Stimulated activated naive CD8-positive, alpha-beta T cell treated with anti-CD3 and anti-CD28 coated beads, Interleukin-15, Interleukin-2, amounts not matched to agents 100 ng/mL and 50 ng/mL, for 24 hours (primary cell): ENCODE results near the gene AGO4.
A peak's percentile ranks its signal among the peaks of the same experiment; 100 is the strongest.
"Not testable (repeated sequence)": the region's sequence is repeated elsewhere in the genome, so short reads cannot be mapped to it uniquely, and the experiment has no call there.

Experiments
- H3K27ac Mint-ChIP-seq: one replicate; pipeline ENCODE4 v1.8.0; 2021; ENCODE audit warnings: mild to moderate bottlenecking, mixed read lengths
- H3K27me3 Mint-ChIP-seq: one replicate; pipeline ENCODE4 v1.8.0; 2021; ENCODE audit warnings: mixed read lengths
- H3K36me3 Mint-ChIP-seq: one replicate; pipeline ENCODE4 v1.8.0; 2021; ENCODE audit warnings: low read depth, mixed read lengths
- H3K4me1 Mint-ChIP-seq: one replicate; pipeline ENCODE4 v1.8.0; 2021; ENCODE audit warnings: low read depth, mixed read lengths
- H3K4me3 Mint-ChIP-seq: one replicate; pipeline ENCODE4 v1.8.0; 2021; ENCODE audit warnings: mild to moderate bottlenecking, mixed read lengths
- H3K9me3 Mint-ChIP-seq: one replicate; pipeline ENCODE4 v1.8.0; 2021; ENCODE audit warnings: mixed read lengths

AGO4 gene

DNA sequence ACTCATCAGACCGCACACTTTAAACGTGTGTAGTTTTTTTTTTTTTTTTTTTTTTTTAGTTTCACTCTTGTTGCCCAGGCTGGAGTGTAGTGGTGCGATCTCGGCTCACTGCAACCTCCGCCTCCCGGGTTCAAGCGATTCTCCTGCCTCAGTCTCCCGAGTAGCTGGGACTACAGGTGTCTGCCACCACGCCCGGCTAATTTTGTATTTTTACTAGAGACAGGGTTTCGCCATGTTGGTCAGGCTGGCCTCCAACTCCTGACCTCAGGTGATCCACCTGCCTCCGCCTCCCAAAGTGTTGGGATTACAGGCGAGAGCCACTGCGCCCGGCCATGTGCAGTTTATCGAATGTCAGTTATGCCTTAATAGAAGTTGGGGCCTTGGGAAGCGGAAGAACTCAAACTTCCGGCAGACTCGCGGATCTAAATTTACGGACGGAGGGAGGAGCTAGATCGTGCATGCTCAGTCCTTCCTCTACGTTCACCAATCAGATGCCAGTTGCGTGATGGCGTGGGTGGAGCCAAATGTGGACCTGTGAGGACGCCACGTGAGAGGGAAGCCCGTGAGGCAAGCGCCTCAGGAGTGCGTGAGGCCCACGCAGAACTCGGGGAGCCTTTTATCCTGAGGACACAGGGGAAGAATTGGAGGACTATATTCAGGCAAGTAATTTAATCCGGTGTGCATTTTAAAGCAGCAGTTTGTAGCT, 61.6 kb downstream of the AGO4 start:
- not testable (repeated sequence) for H3K4me1 Mint-ChIP-seq, H3K36me3 Mint-ChIP-seq, H3K9me3 Mint-ChIP-seq

DNA sequence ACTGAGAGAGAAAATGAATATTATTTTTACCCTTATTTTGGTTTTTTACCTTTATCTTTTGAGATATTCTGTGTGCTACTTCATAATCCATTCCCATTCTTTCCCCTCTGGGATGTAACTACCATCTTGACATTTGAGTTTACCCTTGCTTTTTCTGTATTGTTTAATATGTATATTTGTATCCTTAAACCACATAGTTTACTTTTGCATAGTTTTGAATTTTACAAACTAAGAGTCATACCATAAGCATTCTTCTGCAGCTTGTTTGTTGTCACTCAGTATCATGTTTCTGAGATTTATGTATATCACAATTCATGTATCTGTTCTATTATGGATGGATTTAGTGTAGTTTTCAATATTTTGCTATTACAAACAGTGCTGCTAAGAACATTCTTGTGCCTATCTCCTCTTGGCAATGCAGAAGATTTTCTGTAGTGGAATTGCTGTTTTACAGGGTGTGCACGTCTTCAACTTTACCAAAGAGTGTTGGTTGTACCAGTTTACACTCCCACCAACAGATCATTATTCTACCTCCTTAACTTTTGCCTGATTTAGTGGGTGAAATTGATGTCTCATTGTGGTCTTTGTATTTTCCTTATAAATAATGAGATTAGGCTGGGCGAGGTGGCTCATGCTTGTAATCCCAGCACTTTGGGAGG, 63.0 kb downstream of the AGO4 start:
- H3K4me1 Mint-ChIP-seq: no peaks in the 10 kb centered on the region
- no peaks in the 10 kb centered on the region for H3K27me3 Mint-ChIP-seq
- no peaks in the 10 kb centered on the region for H3K36me3 Mint-ChIP-seq
- no peaks in the 10 kb centered on the region for H3K9me3 Mint-ChIP-seq
- H3K4me3 Mint-ChIP-seq: no peak overlapping the region
- H3K27ac Mint-ChIP-seq: no peak overlapping the region

More for the DNA sequence above, 61.6 kb downstream of the AGO4 start:
- not testable (repeated sequence) for H3K27me3 Mint-ChIP-seq, H3K4me3 Mint-ChIP-seq, H3K27ac Mint-ChIP-seq

DNA sequence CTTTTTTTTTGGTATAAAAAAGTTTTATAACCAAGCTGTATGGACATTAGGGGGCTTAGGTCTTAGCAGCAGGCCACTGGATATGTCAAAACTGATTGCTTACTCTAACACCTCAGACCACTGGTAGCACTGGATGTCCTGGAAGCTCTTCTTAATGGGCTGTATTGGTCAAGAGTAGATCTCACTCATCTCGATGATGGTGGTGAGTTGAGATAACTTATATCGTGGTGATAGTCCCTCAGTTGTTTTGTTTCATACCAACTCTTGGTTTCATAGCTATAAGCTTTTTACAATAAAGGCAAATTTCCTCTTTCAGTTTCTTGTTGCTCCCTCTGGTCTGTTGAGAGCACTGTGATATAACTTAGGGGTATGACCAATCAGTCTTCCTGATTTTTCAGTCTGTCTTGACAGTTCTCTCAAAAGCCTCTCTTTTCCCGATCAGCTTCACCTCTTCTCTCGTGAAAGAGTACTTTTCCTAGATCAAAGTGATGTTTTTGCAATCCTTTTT, 65.5 kb downstream of the AGO4 start:
- Mint-ChIP-seq H3K36me3 (no peaks in the 10 kb centered on the region), H3K4me3 (no peak overlapping the region), H3K27ac (no peak overlapping the region), H3K27me3 (no peaks in the 10 kb centered on the region), H3K4me1 (no peaks in the 10 kb centered on the region), H3K9me3 (no peaks in the 10 kb centered on the region)

DNA sequence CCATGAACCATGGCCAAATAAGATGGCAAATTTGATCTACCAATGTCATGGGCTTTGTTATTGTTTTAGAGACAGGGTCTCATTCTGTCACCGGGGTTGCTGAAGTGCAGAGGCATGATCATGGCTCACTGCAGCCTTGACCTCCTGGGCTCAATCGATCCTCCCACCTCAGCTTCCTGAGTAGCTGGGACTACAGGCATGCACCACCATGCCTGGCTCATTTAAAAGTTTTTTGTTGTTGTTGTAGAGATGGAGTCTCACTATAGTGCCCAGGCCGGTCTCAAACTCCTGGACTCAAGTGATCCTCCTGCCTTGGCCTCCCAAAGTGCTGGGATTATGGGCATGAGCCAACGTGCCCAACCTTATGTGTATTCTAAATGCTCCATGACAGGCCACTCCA, 66.3 kb downstream of the AGO4 start:
- H3K4me1 Mint-ChIP-seq, H3K4me3 Mint-ChIP-seq, H3K27ac Mint-ChIP-seq, H3K27me3 Mint-ChIP-seq, H3K36me3 Mint-ChIP-seq, H3K9me3 Mint-ChIP-seq: not testable (repeated sequence)

DNA sequence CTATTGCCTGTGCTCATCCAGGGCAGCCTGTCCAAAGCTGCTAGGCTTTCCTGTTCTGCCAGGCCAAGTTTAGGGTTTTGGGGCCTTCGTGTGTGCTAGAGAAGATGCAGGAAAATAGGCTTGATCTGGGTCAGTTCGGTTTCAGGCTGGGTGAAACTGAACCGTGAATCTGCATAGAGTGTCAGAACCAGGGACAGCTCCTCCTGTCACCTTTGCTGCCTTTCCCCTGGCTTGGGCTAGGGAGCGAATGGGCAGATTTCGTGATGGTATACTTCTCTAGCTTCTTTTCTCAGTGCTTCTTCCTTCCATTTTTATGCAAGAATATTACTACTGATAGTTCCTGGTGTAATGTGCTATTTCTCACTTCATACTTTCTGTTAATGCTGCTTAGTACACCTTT, 69.2 kb downstream of the AGO4 start:
- Mint-ChIP-seq H3K36me3 (no peaks in the 10 kb centered on the region), H3K27ac (no peak overlapping the region), H3K9me3 (no peaks in the 10 kb centered on the region), H3K4me1 (peaks cover 3% of the 10 kb centered on the region), H3K27me3 (no peaks in the 10 kb centered on the region), H3K4me3 (no peak overlapping the region)

DNA sequence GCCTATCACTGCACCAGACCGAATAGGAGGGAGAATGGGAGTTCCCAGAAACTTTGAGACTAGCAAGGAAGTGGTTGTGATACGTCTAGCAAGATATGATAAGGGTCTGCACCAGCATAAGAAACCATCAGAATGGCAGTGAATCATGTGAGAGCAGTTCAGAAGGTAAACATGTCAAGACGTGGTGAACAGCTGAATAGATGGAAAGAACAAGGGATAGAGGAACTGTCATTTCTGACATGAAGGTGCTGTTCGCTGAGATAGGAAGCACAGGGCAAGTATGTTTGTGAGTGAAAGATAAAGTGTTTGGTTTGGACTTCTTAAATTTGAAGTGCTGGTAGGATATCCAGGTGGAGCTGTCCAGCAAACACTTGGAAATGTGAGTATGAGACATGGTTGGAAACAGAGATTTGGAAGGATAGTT, 74.0 kb downstream of the AGO4 start:
- H3K9me3 Mint-ChIP-seq: no peaks in the 10 kb centered on the region
- no peaks in the 10 kb centered on the region for H3K36me3 Mint-ChIP-seq
- H3K4me1 Mint-ChIP-seq: peaks cover 38% of the 10 kb centered on the region
- H3K4me3 Mint-ChIP-seq: no peak overlapping the region
- H3K27me3 Mint-ChIP-seq: no peaks in the 10 kb centered on the region
- H3K27ac Mint-ChIP-seq: no peak overlapping the region

DNA sequence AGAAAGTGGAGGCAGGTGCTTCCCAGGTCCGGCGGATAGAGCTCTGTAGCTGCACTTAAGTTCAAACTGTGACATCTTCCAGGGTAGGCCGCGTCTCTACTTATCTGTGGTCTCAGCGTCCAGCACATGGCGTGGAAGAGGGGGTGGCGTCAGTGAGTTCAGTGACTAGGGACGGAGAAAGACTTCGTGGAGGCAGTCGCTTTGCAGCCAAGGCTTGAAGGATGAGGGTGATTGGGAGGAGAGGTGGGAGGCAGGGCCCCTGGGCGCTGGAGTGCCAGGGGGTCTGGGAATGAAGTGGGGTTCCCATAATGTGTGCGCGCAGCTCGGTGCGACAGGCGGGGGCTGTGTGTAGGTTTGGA, 74.7 kb downstream of the AGO4 start:
- Mint-ChIP-seq H3K27ac (no peak overlapping the region), H3K9me3 (no peaks in the 10 kb centered on the region), H3K36me3 (no peaks in the 10 kb centered on the region), H3K4me3 (peak overlapping the region; percentile 92), H3K27me3 (no peaks in the 10 kb centered on the region), H3K4me1 (peaks cover 43% of the 10 kb centered on the region)

DNA sequence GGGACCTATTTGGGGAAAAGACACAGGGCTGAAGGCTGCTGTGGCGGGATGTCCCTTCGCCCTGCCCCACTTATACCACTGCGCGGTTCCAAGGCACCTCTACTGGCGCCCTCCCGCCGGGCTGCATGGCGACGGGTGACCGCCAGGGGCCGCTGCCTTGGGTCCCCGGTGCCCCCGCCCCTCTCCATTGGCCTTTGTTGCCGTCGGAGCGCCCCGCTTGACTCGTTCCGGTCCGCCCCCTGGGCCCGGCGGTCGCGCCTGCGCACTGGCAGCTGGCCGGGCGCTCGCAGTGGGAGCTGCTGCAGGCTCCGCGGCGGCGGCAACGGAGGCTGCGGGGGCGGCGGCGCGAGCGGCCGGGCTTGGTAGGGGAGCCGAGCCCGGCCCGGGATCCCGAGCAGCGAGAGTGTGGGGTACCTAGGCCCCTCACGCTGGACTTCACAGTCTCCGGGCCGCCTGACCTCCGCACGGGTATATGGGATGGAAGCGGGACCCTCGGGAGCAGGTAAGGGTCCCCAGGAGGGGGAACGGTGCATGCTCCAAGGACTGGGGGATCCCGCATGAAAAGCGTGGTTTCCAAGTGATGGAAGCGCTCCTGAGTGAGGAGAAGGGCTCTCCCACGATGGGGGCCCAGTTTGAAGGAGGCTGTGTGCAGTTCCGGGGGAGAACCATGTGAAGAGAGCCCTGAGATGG, 75.3 kb downstream of the AGO4 start, which contains the start of gene AGO1:
TSS of gene AGO1 (plus strand) at position 265 of the 690 bp plus-strand sequence. CDS start at position 478, 213 bp downstream.
- H3K36me3 Mint-ChIP-seq: no peaks in the 10 kb centered on the region
- H3K27me3 Mint-ChIP-seq: no peaks in the 10 kb centered on the region
- peak within 1 kb of the TSS; percentile 85 for H3K27ac Mint-ChIP-seq
- peak within 1 kb of the TSS; percentile 92 for H3K4me3 Mint-ChIP-seq
- peaks cover 46% of the 10 kb centered on the region for H3K4me1 Mint-ChIP-seq
- no peaks in the 10 kb centered on the region for H3K9me3 Mint-ChIP-seq

DNA sequence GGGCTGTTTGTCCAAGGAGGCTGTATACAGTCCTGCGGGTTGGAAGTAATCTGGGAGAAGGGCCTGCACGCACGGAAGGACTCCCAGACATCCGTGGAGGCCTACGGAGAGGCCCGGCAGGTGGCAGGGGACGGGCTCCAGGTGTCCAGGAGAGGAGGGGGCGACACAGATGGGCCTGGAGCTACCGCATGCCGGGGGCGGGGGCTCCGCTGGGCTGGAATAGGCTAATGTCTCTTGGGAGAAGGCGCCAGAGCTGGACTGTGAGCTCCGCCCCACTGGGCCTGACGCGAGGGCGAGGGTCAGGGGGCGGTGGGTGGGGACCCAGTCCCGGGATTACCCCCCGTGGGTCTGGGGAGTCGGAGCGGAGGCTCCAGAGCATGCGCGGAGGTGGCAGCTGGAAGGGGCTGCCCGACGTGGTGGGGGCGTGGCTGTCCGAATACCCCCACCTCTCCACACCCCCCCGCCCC, 75.9 kb downstream of the AGO4 start:
- H3K4me1 Mint-ChIP-seq: peaks cover 47% of the 10 kb centered on the region
- H3K4me3 Mint-ChIP-seq: peak overlapping the region; percentile 92
- H3K36me3 Mint-ChIP-seq: peaks cover 5% of the 10 kb centered on the region
- H3K9me3 Mint-ChIP-seq: no peaks in the 10 kb centered on the region
- H3K27ac Mint-ChIP-seq: peak overlapping the region; percentile 85
- no peaks in the 10 kb centered on the region for H3K27me3 Mint-ChIP-seq

DNA sequence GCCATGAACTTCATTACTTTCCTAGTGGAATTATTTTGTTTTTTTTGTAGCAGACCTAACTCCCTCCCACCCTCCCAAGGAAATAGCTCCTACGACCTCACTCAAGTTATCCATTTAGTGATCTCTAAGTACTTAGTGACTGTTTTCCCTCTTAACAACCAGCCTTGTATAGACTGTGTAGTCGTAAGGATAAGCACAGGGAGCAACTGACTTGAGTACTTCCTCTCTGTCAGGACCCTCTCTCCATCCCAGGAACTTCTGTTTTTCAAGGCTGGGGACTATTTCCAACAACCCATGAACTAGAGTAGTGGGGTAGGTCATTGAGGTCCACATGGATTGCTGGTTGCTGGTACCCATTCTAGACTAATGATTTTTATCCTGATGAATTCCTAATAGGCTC, 77.1 kb downstream of the AGO4 start:
- Mint-ChIP-seq H3K4me1 (peaks cover 50% of the 10 kb centered on the region), H3K36me3 (peaks cover 8% of the 10 kb centered on the region), H3K9me3 (no peaks in the 10 kb centered on the region), H3K27me3 (no peaks in the 10 kb centered on the region), H3K27ac (no peak overlapping the region), H3K4me3 (no peak overlapping the region)

DNA sequence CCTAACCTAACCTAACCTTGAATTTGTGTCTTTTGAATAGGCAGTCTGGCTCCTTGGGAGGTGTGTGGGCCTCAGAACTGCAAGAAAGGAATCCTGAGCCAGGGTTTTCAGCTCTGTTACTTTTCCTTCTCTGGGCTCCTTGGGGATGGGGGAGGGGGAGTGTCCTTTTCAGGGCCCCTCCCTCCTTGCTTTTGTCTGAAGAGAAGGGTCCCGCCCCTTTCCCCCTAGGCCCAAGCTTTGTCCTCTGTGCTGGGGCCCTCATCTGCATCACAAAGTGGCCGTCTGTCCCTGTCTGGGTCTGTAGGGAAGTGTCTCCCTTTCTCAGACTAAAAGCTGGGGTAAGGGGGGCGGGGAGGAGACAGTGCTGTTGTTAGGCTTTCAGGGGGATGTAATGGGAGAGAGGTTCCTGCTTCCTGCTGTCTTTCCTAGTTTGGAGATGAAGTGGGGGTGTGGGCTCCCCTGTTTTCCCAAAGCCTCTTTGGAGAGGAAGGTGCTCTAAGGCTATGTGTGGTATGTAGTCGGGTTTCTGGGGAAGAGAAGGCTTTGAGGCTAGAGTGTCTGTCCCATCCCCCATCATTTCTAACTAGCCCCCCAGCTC, 78.2 kb downstream of the AGO4 start:
- Mint-ChIP-seq H3K27me3 (no peaks in the 10 kb centered on the region), H3K36me3 (peaks cover 10% of the 10 kb centered on the region), H3K9me3 (no peaks in the 10 kb centered on the region), H3K4me3 (no peak overlapping the region), H3K27ac (no peak overlapping the region), H3K4me1 (peaks cover 50% of the 10 kb centered on the region)

DNA sequence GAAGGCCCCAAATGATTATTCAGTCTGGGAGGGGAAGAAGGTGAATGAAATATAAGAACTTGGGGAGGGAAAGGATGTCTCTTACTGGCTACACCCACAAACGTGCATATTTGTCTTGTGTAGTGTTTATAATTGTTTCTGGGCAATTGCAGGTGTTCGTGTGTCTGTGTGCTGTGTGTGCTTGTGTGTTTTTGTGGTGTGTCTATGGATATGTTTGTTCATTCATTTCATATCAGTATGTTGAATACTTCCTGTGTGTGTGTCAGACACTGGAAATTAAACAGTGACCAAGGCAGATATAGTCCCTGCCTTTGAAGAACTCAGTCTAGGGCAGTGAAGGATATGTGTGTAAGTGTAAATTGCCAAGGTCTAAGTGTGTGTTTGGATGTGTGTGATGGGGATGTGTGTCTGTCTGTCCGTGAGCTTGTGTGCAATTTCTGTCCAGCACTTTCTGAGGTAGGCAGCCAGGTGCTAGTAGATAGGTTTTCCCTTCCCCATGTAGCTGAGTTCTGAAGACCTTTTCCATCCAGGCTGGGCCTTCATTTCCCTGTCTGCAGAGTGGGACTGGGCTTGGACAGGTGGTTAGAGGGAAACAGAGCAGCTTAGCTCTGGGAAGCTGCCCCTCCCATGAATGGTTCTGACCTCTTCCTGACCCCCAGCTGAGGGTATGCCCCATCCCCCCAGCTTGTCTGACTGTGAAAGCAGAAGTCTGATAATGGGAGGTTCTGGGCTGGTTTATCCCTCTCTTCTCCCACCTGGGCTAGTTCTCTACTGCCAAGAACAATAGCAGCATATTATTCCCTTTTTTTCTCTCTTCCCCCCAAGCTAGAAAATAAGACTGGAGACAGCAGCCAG, 79.0 kb downstream of the AGO4 start:
- no peak overlapping the region for H3K4me3 Mint-ChIP-seq
- H3K4me1 Mint-ChIP-seq: peaks cover 49% of the 10 kb centered on the region
- H3K36me3 Mint-ChIP-seq: peaks cover 13% of the 10 kb centered on the region
- peak overlapping the region; percentile 14 for H3K27ac Mint-ChIP-seq
- no peaks in the 10 kb centered on the region for H3K27me3 Mint-ChIP-seq
- no peaks in the 10 kb centered on the region for H3K9me3 Mint-ChIP-seq

DNA sequence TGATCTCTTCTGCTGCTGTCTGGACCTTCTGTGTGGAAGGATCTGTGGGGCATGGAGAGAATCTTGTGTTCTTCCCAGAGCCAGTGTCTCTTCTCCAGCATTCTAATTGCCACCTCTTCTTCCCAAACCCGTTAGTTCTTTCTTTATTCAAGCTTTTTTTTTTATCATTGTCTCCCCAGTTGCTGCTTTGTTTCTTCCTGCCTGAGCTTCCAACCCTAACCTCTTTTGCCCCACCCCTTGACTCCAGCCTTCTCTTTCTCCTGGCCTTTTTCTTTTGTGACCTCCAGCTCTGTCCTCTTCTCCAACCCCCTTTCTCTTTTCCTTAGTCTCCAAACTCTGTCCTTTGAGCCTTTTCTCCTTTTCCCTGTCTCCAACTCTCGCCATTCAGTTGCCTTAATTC, 79.7 kb downstream of the AGO4 start:
- no peaks in the 10 kb centered on the region for H3K27me3 Mint-ChIP-seq
- H3K4me3 Mint-ChIP-seq: no peak overlapping the region
- peaks cover 42% of the 10 kb centered on the region for H3K4me1 Mint-ChIP-seq
- peaks cover 19% of the 10 kb centered on the region for H3K36me3 Mint-ChIP-seq
- H3K9me3 Mint-ChIP-seq: no peaks in the 10 kb centered on the region
- H3K27ac Mint-ChIP-seq: no peak overlapping the region

DNA sequence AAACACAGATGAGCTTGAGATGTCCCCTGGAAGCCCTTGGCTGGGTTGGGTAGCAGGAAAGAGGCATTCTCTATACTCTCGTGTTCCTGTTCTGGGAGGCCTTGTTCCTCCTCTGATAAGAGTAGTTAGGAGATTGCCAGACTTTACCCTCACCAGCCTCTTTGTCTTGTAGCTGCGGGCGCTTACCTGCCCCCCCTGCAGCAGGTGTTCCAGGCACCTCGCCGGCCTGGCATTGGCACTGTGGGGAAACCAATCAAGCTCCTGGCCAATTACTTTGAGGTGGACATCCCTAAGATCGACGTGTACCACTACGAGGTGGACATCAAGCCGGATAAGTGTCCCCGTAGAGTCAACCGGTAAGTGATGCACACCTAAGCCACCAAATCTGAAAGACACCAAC, 80.4 kb downstream of the AGO4 start:
- no peak overlapping the region for H3K27ac Mint-ChIP-seq
- H3K9me3 Mint-ChIP-seq: no peaks in the 10 kb centered on the region
- H3K4me3 Mint-ChIP-seq: no peak overlapping the region
- no peaks in the 10 kb centered on the region for H3K27me3 Mint-ChIP-seq
- peaks cover 26% of the 10 kb centered on the region for H3K36me3 Mint-ChIP-seq
- H3K4me1 Mint-ChIP-seq: peaks cover 39% of the 10 kb centered on the region
